ENCODE results near the gene EML1.

Gene EML1

DNA sequence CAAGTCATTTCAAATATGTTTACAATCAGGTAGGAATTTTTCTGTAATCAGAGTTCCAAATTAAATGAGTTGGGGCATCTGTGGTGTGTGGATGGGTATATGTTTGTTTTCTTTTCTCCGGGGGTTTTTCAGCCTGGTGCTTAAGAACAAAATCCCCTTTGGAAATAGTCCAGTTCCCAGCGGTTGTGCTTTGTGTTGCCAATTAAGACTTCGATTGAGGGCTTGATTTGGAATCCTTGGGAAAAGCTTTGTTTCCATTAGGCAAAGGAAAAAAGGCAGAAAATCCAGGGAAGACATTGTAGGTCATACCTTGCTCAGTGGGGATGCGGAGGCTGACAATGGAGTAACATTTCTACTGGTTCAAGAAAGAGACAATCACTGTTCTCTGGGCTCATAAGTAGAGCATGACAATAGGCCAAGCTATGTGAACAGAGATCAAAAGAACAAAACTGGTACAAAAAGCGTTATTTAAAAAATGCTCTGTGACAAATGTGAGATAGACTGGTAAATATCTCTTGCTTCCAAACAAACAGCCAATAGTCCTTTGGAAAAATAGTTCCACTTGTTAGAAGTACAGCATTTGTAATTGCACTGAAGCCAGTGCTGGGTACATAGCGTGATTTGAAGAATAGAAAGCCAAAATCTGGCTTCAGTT is 79.7 kb downstream of the EML1 start:
- no peak for DNase-seq (ENCODE audit: low read depth in 2 of 2)

- DNase-seq (ENCODE audit: low read depth in 2 of 2), result no peak
Observed at GRCh38 chr14:99873653-99874052, 80.4 kb downstream of the EML1 start.

DNA sequence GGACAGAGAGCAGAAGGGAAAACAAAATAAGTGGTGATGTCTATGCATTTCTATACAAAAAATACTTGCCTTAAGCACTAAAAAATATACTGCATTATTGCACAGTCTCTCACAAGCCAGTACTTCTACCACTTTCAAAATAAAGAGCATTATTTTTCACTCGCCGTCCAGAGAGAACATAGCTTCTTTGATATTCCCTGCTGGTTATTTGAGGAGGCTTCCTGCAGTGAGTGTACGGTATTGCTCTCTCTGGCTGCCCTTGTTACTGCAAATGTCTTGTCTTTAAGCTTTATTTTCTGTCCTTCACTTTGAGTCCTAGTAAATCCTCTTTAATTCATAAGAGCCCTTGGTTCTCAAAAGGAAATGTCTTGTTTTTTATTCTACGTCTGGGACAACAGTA is 81.1 kb downstream of the EML1 start:
- no peak for DNase-seq (ENCODE audit: low read depth in 2 of 2)

GRCh38 chr14:99875421-99875820 is 82.2 kb downstream of the EML1 start:
- DNase-seq (ENCODE audit: low read depth in 2 of 2), result no peak

- no peak for DNase-seq (ENCODE audit: low read depth in 2 of 2)
Observed at GRCh38 chr14:99875836-99876235, 82.6 kb downstream of the EML1 start.

- no peak for DNase-seq (ENCODE audit: low read depth in 2 of 2)
Observed at GRCh38 chr14:99876406-99876805, 83.2 kb downstream of the EML1 start.

DNA sequence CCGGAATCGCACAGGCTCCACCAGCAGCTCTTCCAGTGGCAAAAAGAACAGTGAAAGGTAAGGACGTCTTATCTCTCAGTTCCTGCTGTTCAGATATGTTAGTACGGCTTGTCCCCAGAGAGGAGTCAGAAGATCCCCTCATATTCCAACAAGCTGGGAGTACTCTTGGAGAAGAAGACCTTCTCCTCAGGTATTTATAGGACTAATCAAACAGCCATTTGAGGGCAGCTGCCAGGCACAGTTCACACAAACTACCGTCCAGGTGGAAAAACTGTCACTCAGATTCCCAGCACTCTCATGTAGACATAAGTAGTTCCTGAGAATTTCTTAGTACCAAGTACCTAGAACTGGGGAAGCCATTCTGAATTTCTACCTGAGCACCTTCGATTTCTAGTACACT is 85.3 kb downstream of the EML1 start:
- DNase-seq (ENCODE audit: low read depth in 2 of 2), result no peak

DNA sequence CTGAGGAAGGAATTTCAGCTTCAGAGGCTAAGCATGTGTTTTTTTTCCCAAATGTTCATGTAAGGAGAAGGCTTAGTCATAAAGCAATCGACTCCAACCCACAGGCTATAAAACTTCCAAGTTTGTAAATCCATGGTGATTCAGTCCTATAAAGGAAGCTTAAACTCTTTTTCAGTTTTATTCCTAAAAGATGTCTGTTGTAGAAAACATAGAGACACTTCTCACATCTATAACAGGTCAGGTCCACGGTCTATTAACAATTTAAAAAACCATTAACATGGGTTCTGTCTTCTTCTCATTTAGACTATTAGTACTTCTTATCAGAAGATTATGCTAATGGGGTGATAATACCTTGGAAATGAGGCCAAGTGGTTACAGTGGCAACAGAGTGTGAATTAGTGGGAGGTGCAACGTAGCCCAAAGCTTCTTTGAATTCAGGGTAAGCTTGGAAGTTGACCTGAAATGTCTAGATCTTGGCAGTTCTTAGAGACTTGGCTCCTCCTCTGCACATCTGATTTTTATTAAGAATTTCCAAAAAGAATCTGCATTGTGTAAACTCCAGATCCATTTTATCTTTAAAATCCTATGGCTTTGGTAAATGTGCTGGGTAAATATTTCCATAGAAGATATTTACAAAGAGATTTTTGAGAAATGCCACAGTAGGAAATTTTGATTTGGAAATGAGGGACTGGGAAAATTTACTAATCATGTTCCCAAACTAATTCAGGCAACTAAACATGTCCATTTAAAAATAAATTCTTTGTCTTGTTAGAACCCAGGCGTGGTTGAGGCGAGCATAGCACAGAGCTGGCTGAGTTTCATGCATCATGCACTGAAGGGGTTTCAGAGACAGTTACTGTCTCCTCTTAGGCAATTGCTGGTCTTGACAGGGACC is 86.4 kb downstream of the EML1 start:
- DNase-seq (ENCODE audit: low read depth in 2 of 2), result no peak

DNA sequence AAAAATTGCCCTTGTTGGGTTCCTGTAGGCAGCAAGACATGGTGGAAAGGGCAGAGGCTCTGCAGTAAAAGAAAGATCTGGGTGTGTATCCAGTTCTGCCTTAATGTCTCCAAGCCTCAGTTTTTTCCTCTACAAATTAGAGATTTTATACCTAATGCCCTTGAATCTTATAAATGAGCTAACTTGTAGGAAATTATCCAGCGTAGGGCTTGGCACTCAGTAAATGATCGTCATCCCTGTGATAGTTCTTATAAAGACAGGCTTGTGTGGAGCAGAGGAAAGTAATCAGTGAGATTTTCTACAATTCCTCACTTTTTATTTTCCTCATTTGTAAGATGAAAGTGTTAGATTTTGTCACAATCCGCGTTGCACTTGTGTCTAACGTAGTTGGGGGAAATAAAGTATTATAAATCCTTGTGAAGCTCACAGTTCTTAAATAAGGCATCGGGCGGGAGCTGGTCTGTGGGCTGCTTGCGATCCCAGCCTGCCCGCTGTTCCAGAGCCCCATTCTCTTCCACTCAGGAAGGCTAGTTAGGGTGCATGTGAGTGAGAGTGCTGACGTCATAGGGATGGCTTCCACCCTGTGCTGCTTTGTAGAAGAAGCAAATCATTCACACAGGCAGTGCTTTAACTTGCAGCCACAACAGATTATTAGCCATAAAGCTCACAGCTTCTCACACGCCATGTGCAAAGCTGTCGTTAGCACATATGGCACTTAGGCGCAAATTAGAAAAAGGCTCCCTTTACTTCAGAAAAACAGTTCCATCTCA is 87.6 kb downstream of the EML1 start:
- no peak for DNase-seq (ENCODE audit: low read depth in 2 of 2)

DNA sequence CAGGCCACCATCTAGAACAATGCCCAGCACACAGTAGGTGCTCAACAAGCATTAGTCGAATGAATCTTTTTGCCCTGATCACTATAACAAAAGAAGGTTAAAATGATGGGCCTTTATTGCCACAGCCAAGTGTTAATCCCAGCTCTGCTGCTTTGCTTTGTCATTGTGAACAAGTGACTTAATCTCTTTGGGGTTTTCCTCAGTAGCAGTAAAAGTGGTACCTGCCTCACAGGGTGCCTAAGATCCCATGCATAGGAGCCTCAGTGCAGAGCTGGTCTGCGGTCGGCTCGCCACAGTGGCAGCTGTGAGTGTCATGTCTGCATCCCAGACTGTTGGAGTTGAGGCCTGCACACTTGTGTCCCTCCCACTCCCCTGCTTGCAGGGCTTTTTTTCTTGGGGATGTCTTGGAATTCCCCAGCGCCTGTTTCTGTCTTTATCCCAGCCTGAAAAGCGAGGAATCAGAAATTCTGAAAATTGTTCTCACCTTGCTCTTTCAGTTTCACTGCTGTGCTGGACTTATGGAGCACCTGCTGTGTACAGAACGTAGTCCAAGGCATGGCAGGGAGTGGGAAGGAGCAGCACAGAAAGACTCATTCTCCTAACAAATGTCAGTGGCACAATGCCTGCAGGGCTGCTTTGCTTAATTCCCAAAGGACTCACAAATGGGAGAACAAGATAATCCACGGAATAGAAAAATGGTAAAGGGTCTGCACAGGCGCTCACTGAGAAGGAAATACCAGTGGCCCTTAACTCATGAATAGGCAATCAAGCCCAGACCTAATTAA is 90.8 kb downstream of the EML1 start:
- no peak for DNase-seq (ENCODE audit: low read depth in 2 of 2)

DNA sequence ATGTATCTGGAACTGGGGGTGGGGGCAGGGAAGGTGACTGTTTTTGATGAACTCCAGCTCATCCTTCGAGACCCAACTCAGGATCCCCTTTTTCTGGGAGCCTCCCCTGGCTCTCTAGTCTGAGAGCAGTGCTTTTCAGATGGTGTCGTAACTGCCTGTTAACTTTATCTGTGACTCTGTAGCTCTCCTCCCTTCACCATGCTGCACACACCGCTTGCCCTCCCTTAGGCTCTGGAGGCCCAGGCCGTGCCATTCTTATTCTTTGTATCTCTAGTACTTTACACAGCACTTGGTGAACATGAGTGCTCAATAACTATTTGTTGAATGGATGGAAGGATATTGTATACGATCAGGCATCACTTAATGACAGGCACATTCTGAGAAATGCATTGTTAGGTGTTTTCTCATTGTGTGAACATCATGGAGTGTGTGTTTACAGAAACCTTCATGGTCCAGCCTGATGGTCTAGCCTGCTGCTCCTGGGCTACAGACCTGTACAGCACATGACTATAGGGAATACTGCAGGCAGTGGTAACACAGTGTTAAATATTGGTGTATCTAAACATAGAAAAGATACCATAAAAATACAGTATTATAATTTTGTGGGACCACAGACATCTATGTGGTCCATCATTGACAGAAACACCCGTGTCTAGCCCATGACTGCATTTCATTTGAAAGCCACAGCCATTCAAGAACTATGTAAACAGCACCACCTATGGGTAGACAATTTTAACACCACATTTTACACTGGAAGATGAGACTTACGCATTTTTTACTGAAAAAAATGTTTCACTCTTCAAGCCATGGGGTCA is 91.8 kb downstream of the EML1 start:
- no peak for DNase-seq (ENCODE audit: low read depth in 2 of 2)

DNA sequence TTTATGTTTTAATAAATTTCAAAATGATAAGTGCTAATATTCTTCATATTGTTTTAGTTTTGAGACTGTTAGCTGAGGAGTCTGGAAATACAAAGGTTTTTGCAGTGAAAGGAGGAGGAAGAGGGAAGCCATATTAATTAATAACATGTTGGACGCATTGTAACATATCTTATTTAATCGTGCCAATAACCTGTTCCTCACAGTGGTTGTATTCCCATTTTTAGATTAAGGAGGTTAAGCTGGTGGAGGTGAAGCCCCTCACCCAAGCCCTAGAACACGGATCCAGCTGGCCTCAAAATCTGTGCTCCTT is 92.4 kb downstream of the EML1 start:
- DNase-seq (ENCODE audit: low read depth in 2 of 2), result no peak

- no peak for DNase-seq (ENCODE audit: low read depth in 2 of 2)
Observed at GRCh38 chr14:99887407-99887806, 94.2 kb downstream of the EML1 start.

DNA sequence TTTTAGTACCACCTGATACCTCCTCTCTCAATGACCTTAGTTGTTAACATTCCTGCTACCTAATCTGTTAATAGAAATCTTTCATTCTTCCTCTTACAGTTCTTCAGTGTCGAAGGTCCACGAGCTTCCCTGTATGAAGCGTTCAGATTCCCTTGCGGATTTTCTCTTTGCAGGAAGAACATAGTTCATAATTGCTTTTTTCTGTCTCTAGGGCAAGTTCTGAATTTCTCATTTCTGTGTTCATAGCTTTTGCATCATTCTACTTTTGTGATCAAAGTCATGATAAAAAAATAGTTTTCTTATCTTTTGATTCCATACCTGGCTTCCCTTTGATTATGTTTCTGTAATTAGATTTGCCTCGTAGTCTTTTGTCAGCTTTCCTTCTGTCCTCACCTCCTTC is 94.9 kb downstream of the EML1 start:
- no peak for DNase-seq (ENCODE audit: low read depth in 2 of 2)

DNA sequence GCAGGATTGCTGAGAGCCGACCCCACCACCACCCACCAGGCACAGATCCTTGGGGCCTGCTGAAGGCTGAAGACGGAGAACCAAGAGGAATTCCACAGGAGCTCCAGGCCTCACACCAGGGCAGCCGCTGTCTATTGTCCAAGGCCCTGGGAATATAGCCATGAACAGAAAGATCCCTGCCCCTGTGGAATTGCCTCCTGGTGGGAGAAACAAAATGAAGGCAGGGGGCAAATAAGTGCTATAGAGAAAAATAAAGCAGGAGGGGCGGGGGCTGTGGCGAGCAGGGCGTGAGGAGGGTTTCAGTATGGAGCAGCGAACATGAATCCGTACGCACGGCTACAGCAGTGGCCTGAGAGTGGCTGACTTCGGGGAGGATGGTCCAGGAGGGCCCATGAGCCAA is 96.1 kb downstream of the EML1 start:
- no peak for DNase-seq (ENCODE audit: low read depth in 2 of 2)

DNA sequence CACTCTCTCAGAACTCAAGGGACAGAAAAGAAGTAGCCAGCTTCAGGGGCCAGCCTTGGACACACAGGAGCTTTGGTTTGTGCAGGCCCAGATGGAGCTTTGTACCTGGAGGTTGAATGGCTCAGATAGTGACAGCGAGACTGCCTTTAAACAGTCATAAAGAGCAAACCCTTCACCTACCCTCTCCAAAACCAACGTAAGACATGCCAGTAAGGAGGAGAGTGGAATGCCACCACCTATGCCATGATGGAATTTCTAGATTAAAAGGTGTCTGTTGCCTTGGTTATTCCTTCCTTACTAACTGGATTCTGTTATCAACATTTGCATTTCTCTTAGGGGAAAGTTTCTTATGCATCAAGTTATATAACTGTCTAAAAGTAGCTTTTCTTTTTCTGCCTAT is 98.1 kb downstream of the EML1 start:
- no peak for DNase-seq (ENCODE audit: low read depth in 2 of 2)

DNA sequence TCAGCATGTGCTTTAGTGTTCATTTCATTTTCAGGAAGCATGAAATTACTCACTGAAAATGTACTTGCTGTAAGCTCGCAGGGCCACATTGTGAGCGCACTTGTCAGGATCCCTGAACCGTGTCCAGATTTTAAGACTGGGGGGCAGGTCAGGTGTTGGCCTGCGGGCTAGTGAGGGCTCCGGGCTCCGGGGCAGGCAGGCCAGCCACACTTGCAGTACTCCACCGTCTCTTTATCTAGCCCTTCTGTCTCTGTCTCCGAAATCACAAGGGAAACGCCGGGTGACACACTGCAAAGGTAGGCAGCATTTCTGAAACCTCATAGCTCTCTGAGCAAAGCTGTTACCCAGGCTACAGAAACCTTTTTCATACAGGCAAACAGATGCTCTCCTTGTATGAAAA is 98.7 kb downstream of the EML1 start:
- DNase-seq (ENCODE audit: low read depth in 2 of 2), result no peak

- DNase-seq (ENCODE audit: low read depth in 2 of 2), result no peak
Observed at GRCh38 chr14:99892406-99892805, 99.2 kb downstream of the EML1 start.

GRCh38 chr14:99896361-99896760 is 103.1 kb downstream of the EML1 start:
- DNase-seq (ENCODE audit: low read depth in 2 of 2), result no peak

DNA sequence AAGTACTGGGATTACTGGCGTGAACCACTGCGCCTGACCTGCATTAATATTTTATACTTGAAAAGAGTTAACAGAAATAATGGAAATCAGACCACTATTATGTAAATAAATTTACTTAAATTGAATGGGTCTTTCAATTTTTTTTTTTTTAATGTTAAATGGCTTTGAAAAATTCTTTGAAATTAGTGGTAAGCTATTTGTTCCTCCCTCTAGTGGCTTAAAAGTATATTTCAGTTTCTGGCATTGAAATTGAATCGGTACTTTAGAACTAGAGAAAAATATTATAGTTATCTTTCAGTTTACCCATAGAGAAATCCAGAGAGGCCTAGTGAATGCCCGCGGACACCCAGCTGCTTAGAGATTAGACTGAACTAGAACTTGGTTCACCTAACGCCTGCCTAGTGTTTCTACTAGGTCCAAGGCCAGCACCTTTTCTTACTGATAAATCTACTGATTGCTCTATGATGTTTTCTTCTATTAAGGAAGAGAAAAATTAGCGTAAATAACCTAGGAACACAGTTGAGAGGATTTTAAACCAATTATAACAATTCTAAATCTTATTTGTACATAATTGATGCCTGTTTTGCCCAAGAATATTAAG is 106.5 kb downstream of the EML1 start:
- no peak for DNase-seq (ENCODE audit: low read depth in 2 of 2)

DNA sequence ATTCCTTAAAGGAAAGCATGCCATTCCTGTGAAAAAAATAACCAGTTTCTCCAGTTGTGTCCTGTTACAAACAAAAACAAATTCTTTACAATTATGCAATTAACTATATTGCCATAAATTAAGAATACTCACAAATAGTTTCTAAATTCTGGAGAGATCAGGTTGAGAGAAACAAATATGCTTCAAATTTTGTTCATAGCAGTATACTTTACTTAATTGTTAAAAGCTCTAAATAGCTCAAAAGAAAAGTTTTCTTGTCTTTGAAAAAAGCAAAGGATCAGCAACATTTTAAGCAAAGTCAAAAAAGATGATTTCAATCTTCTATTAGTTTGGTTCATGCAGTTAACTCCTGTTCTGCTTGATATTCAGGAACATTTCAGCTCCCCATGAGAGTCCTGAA is 109.7 kb downstream of the EML1 start:
- no peak for DNase-seq (ENCODE audit: low read depth in 2 of 2)
